ENCODE data around the gene WRAP73.

GRCh38 chr1:3652548-3653285, 2.8 kb upstream of the WRAP73 start:
- TF ChIP-seq HMGXB4 (CRISPR knock-in tag; IDR thresholded peaks at IDR 0.05) (no peak), CTCF (IDR thresholded peaks at IDR 0.05 in 2 of 3, conservative IDR thresholded peaks at IDR 0.05 in 1 of 3; ENCODE audit: insufficient read depth in 2 of 3, low read depth in 1 of 3, low read length in 3 of 3) (no peak), NR3C1 (CRISPR knock-in tag; IDR thresholded peaks at IDR 0.05) (no peak), CREB1 (IDR thresholded peaks at IDR 0.05) (no peak), CREB1 (CRISPR knock-in tag; IDR thresholded peaks at IDR 0.05) (no peak), TAF1 (IDR thresholded peaks at IDR 0.05; ENCODE audit: control insufficient read depth, extremely low read depth, insufficient read depth, low read length, severe bottlenecking) (no peak), NCOR1 (IDR thresholded peaks at IDR 0.05) (no peak)
